ENCODE measurements around the gene NTHL1. TPM values are rescaled to one million over a fixed set of nuclear protein-coding genes. Genes with fewer than 3 reads are reported as not detected.

NTHL1 gene
- total RNA-seq, 1 experiment from 2014 or later, result 39.8 TPM

DNA sequence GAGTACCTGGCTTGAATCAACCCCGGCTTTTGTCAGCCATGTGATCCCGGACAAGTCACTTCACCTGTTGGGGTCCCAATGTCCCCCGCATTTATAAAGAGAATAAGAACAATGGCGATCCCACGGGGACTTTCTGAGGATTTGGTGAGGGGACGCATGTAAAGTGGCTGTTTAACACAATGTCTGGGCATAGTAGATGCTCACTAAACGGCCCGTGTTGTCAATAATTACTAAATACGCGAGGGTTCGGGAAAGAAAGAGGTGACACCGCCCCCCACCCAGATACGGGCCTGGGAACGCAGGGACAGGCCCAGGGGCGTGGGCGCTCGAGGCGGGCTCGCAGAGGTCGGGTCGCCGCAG, 56.1 kb downstream of the NTHL1 start:
- Histone ChIP-seq H3K4me1 (ENCODE audit: control insufficient read depth, insufficient read depth, low read length) (peaks cover 15% of the 10 kb centered on the region; the same call in 1 of the 2 replicates), H3K36me3 (ENCODE audit: control insufficient read depth, insufficient read depth, low read length) (no peaks in the 10 kb centered on the region), H3K27ac (ENCODE audit: low read length) (no peak overlapping the region), H3K9me3 (ENCODE audit: control insufficient read depth, insufficient read depth, low read depth, low read length) (no peaks in the 10 kb centered on the region), H3K27me3 (ENCODE audit: control insufficient read depth, insufficient read depth, low read length) (no peaks in the 10 kb centered on the region), H3K4me3 (ENCODE audit: low read depth in 2 of 2, low read length in 2 of 2) (no peak overlapping the region)
- ChIA-PET POLR2A (no interaction called here), CTCF (interaction anchor here (0.6 kb wide), 1 partner anchor 149 kb away, joined by 4 read pairs; no protein-coding TSS in a partner anchor)
- TF ChIP-seq, protein P1, sequence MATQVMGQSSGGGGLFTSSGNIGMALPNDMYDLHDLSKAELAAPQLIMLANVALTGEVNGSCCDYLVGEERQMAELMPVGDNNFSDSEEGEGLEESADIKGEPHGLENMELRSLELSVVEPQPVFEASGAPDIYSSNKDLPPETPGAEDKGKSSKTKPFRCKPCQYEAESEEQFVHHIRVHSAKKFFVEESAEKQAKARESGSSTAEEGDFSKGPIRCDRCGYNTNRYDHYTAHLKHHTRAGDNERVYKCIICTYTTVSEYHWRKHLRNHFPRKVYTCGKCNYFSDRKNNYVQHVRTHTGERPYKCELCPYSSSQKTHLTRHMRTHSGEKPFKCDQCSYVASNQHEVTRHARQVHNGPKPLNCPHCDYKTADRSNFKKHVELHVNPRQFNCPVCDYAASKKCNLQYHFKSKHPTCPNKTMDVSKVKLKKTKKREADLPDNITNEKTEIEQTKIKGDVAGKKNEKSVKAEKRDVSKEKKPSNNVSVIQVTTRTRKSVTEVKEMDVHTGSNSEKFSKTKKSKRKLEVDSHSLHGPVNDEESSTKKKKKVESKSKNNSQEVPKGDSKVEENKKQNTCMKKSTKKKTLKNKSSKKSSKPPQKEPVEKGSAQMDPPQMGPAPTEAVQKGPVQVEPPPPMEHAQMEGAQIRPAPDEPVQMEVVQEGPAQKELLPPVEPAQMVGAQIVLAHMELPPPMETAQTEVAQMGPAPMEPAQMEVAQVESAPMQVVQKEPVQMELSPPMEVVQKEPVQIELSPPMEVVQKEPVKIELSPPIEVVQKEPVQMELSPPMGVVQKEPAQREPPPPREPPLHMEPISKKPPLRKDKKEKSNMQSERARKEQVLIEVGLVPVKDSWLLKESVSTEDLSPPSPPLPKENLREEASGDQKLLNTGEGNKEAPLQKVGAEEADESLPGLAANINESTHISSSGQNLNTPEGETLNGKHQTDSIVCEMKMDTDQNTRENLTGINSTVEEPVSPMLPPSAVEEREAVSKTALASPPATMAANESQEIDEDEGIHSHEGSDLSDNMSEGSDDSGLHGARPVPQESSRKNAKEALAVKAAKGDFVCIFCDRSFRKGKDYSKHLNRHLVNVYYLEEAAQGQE (IDR thresholded peaks at IDR 0.05; ENCODE audit: insufficient read depth in 1 of 2, low read depth in 2 of 2, low read length in 1 of 2), result no peak
- TF ChIP-seq SIN3A (IDR thresholded peaks at IDR 0.05; ENCODE audit: borderline replicate concordance, insufficient read depth, low read depth, low read length) (no peak), POLR2AphosphoS5 (IDR thresholded peaks at IDR 0.05; ENCODE audit: low read depth, low read length) (no peak), TCF7L2 (IDR thresholded peaks at IDR 0.05; ENCODE audit: low read depth, low read length) (no peak)
- TF ChIP-seq, protein P2, sequence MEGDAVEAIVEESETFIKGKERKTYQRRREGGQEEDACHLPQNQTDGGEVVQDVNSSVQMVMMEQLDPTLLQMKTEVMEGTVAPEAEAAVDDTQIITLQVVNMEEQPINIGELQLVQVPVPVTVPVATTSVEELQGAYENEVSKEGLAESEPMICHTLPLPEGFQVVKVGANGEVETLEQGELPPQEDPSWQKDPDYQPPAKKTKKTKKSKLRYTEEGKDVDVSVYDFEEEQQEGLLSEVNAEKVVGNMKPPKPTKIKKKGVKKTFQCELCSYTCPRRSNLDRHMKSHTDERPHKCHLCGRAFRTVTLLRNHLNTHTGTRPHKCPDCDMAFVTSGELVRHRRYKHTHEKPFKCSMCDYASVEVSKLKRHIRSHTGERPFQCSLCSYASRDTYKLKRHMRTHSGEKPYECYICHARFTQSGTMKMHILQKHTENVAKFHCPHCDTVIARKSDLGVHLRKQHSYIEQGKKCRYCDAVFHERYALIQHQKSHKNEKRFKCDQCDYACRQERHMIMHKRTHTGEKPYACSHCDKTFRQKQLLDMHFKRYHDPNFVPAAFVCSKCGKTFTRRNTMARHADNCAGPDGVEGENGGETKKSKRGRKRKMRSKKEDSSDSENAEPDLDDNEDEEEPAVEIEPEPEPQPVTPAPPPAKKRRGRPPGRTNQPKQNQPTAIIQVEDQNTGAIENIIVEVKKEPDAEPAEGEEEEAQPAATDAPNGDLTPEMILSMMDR (IDR thresholded peaks at IDR 0.05), result no peak
- no TSS peak for BruUV-seq (replicated peaks)
- DNase-seq (ENCODE audit: low read depth, low spot score), result no peak
- no peak for ATAC-seq
- in situ Hi-C loops (cut with HindIII; ENCODE audit: low pct_unique_long_range_greater_than_20kb, low sequenced_read_pairs) (no loop called here), intact Hi-C loops (cut with micrococcal nuclease; ENCODE audit: unreplicated experiment) (no loop called here)

DNA sequence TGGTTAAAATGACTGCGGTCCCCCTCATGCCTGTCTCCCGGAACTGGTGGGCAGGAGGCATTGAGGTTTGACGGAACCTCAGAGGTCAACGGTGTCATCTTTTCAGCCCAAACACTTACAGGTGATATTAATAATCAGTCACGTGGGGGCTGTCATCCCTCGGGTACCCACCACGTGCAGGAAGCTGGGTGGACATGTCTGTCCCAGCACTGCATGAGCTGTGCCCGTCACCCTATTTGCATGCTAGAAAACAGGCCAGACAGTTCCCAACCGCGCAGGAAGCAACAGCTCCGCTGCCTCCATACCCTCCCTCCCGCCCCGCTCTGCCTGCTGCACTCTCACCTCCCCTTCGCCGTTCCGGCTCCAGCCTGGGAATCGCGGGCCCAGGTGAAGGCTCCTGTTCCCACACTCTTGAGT, 56.5 kb downstream of the NTHL1 start:
- Histone ChIP-seq H3K27ac (ENCODE audit: low read length) (no peak overlapping the region), H3K27me3 (ENCODE audit: control insufficient read depth, insufficient read depth, low read length) (no peaks in the 10 kb centered on the region), H3K4me3 (ENCODE audit: low read depth in 2 of 2, low read length in 2 of 2) (peak overlapping the region in 1 of 2 experiments; percentile 67; a peak in 1 of 4 replicates), H3K9me3 (ENCODE audit: control insufficient read depth, insufficient read depth, low read depth, low read length) (no peaks in the 10 kb centered on the region), H3K4me1 (ENCODE audit: control insufficient read depth, insufficient read depth, low read length) (peaks cover 15% of the 10 kb centered on the region; the same call in 1 of the 2 replicates), H3K36me3 (ENCODE audit: control insufficient read depth, insufficient read depth, low read length) (no peaks in the 10 kb centered on the region)
- intact Hi-C loops (cut with micrococcal nuclease; ENCODE audit: unreplicated experiment), result no loop called here
- in situ Hi-C loops (cut with HindIII; ENCODE audit: low pct_unique_long_range_greater_than_20kb, low sequenced_read_pairs), result no loop called here
- no TSS peak for BruUV-seq (replicated peaks)
- POLR2A ChIA-PET, result interaction anchor here (0.6 kb wide), 1 partner anchor 50 kb away, joined by 5 read pairs; no protein-coding TSS in a partner anchor
- ATAC-seq, result no peak
- CTCF ChIA-PET, result no interaction called here
- DNase-seq (ENCODE audit: low read depth, low spot score), result no peak
- TF ChIP-seq TCF7L2 (IDR thresholded peaks at IDR 0.05; ENCODE audit: low read depth, low read length), result no peak
- TF ChIP-seq, protein P2 (IDR thresholded peaks at IDR 0.05), result no peak
- no peak for TF ChIP-seq POLR2AphosphoS5 (IDR thresholded peaks at IDR 0.05; ENCODE audit: low read depth, low read length)
- TF ChIP-seq SIN3A (IDR thresholded peaks at IDR 0.05; ENCODE audit: borderline replicate concordance, insufficient read depth, low read depth, low read length), result no peak
- TF ChIP-seq, protein P1 (IDR thresholded peaks at IDR 0.05; ENCODE audit: insufficient read depth in 1 of 2, low read depth in 2 of 2, low read length in 1 of 2), result no peak
